DND-41 (cell line): ENCODE data around the gene STARD3.

Source experiments
- CTCF ChIP-seq: IDR thresholded peaks from 2 replicates; pipeline ENCODE4 v1.5.1; 2012; ENCODE audit warnings: borderline replicate concordance, low read length, moderate library complexity, mild to moderate bottlenecking; ENCODE audit not compliant: poor library complexity, severe bottlenecking; ENCODE audit errors: extremely low read depth
- EZH2 ChIP-seq: IDR thresholded peaks from 3 replicates; pipeline ENCODE4 v1.6.1; 2012; ENCODE audit warnings: borderline replicate concordance, low read depth, mild to moderate bottlenecking, moderate library complexity, low read length, inconsistent platforms; ENCODE audit not compliant: severe bottlenecking

GRCh38 chr17:39609416-39610025 lies 27.4 kb upstream of the STARD3 start:
- TF ChIP-seq CTCF (no peak), EZH2 (no peak)
